Loucy (cell line): ENCODE measurements around the gene FAM240A.

Experiments used
- H2AFZ ChIP-seq: fragments of 200-600 bp; sonication (generic); 2 replicates; pipeline ENCODE4 v1.6.0; 2016; ENCODE audit warnings: antibody characterized with exemption, mild to moderate bottlenecking, low read length, moderate library complexity
- H3F3A ChIP-seq: fragments of 200-600 bp; 2 replicates; pipeline ENCODE4 v1.6.0; 2016; ENCODE audit warnings: antibody characterized with exemption, low read depth, mild to moderate bottlenecking
- H3K27me3 ChIP-seq: fragments of 200-600 bp; sonication (generic); 2 replicates; pipeline ENCODE4 v1.6.1; 2014; ENCODE audit warnings: low read length, mild to moderate bottlenecking; ENCODE audit not compliant: insufficient read depth, poor library complexity, severe bottlenecking
- H3K36me3 ChIP-seq: fragments of 200-600 bp; sonication (generic); 2 replicates; pipeline ENCODE4 v1.6.1; 2016; ENCODE audit warnings: low read length; ENCODE audit not compliant: insufficient read depth
- H3K4me1 ChIP-seq: fragments of 200-600 bp; sonication (generic); 2 replicates; pipeline ENCODE4 v1.5.1; 2014; ENCODE audit warnings: low read length, mild to moderate bottlenecking; ENCODE audit not compliant: insufficient read depth, poor library complexity, severe bottlenecking
- H3K4me2 ChIP-seq: fragments of 200-600 bp; sonication (generic); 2 replicates; pipeline ENCODE4 v1.6.0; 2014; ENCODE audit warnings: antibody characterized with exemption, low read length, low read depth, mild to moderate bottlenecking; ENCODE audit not compliant: poor library complexity, severe bottlenecking
- H3K4me3 ChIP-seq: fragments of 200-600 bp; sonication (generic); 2 replicates; pipeline ENCODE4 v1.5.1; 2014; ENCODE audit warnings: low read length, mild to moderate bottlenecking, mixed read lengths; ENCODE audit not compliant: poor library complexity, severe bottlenecking
- H3K79me2 ChIP-seq: fragments of 200-600 bp; sonication (generic); 2 replicates; pipeline ENCODE4 v1.6.1; 2014; ENCODE audit warnings: low read length; ENCODE audit not compliant: insufficient read depth
- H3K9ac ChIP-seq: fragments of 200-600 bp; sonication (generic); 2 replicates; pipeline ENCODE4 v1.6.0; 2014; ENCODE audit warnings: mild to moderate bottlenecking, low read depth, low read length, moderate library complexity; ENCODE audit not compliant: poor library complexity, severe bottlenecking
- H3K9me2 ChIP-seq: fragments of 200-600 bp; sonication (generic); replicated peaks from 2 replicates; pipeline ENCODE4 v1.6.1; 2016; ENCODE audit warnings: low read depth, low read length, mixed read lengths
- H3K9me3 ChIP-seq: fragments of 200-600 bp; sonication (generic); 2 replicates; pipeline ENCODE4 v1.6.1; 2014; ENCODE audit warnings: mild to moderate bottlenecking, antibody characterized with exemption, low read length, low read depth; ENCODE audit not compliant: insufficient read depth
- H4K20me1 ChIP-seq: fragments of 200-600 bp; sonication (generic); 2 replicates; pipeline ENCODE4 v1.6.0; 2014; ENCODE audit warnings: antibody characterized with exemption, low read length, mild to moderate bottlenecking; ENCODE audit not compliant: insufficient read depth, poor library complexity, severe bottlenecking
- EZH2phosphoT487 ChIP-seq: fragments of 200-600 bp; IDR thresholded peaks from 2 replicates; pipeline ENCODE4 v1.6.1; 2018; ENCODE audit warnings: antibody characterized with exemption, mild to moderate bottlenecking, moderate library complexity, borderline replicate concordance
- TF ChIP-seq, protein P1 (sequence below): fragments of 200-600 bp; sonication (generic); conservative IDR thresholded peaks from 2 replicates; pipeline ENCODE4 v1.5.1; 2014; ENCODE audit warnings: mild to moderate bottlenecking, antibody characterized with exemption, low read length

The FAM240A gene

DNA sequence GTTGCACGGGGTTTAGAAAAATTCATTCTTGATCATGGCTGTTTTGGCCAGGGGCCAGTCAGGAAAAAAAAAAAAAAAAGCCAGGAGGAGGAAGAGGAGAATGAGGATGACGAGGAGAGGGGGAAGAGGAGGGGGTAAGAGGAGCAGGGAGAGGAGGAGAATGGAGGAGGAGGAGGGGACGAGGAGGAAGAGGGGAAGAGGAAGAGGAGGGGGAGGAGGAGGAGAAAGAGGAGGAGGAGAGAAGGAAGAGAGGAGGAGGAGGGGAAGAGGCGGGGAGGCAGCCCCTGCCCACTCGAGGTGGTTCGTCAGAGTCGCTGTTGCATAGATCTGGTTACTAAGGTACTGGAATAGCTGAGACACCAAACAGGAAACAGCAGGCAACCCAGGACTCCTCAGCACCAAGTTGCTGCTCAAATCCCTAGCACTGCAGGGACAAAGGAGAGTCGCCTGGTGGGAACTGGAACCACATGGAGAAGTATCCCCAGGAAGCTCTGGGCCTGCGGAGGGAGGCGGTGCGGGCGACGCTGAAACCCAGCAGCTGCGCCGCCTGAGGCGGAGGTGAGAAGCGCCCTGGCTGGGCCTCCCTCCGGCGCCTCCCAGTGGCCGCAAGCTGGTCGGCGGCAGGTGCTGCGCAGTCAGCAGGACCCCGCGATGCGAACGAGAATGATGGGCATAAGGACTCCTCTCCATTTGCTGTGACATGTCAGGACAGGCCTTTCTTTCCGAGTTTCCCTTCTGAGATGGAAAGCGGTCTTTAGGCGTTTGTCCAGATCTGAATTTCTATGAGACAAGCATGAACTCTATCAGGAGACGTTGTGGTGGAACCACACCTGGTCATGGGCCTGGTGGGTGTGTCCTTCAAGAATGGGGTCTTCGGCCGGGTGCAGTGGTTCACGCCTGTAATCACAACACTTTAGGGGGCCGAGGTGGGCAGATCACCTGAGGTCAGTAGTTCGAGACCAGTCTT is 17.5 kb downstream of the FAM240A start:
- Histone ChIP-seq H3K9me2 (no peaks in the 10 kb centered on the region), H3K9me3 (no peaks in the 10 kb centered on the region), H3F3A (no peaks in the 10 kb centered on the region), H3K36me3 (no peaks in the 10 kb centered on the region), H3K4me3 (peak overlapping the region; percentile 60), H3K27me3 (no peaks in the 10 kb centered on the region), H4K20me1 (no peaks in the 10 kb centered on the region), H3K4me1 (peaks cover 8% of the 10 kb centered on the region), H2AFZ (peak overlapping the region; percentile 88), H3K4me2 (peak overlapping the region; percentile 65), H3K9ac (peak overlapping the region; percentile 41), H3K79me2 (no peaks in the 10 kb centered on the region)
- TF ChIP-seq, protein P1, sequence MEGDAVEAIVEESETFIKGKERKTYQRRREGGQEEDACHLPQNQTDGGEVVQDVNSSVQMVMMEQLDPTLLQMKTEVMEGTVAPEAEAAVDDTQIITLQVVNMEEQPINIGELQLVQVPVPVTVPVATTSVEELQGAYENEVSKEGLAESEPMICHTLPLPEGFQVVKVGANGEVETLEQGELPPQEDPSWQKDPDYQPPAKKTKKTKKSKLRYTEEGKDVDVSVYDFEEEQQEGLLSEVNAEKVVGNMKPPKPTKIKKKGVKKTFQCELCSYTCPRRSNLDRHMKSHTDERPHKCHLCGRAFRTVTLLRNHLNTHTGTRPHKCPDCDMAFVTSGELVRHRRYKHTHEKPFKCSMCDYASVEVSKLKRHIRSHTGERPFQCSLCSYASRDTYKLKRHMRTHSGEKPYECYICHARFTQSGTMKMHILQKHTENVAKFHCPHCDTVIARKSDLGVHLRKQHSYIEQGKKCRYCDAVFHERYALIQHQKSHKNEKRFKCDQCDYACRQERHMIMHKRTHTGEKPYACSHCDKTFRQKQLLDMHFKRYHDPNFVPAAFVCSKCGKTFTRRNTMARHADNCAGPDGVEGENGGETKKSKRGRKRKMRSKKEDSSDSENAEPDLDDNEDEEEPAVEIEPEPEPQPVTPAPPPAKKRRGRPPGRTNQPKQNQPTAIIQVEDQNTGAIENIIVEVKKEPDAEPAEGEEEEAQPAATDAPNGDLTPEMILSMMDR: peak; percentile 82
- TF ChIP-seq EZH2phosphoT487: no peak

DNA sequence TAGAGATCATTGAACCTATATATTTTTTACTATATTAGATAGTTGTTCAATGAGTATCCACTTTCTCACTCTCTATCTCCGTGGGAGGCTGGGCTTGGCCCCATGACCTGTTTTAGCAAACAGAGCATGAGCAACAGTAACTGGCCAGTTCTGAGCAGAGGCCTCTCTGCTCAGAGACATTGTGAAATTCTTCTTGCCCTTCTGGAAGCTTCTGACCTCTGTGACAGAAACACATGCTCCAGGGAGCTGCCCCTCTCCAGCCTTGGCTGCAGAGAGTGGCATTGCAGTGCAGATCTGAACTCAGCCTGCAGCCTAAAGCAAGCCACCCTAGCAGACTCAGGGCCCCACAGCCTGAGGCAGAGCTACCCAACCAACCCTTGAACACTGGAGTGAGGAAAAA is 20.5 kb downstream of the FAM240A start:
- H3K9ac ChIP-seq: no peak overlapping the region
- no peaks in the 10 kb centered on the region for H4K20me1 ChIP-seq
- H3K9me2 ChIP-seq: no peaks in the 10 kb centered on the region
- H3K79me2 ChIP-seq: no peaks in the 10 kb centered on the region
- no peaks in the 10 kb centered on the region for H3K9me3 ChIP-seq
- no peak overlapping the region for H3K4me2 ChIP-seq
- no peak overlapping the region for H2AFZ ChIP-seq
- no peaks in the 10 kb centered on the region for H3K36me3 ChIP-seq
- H3F3A ChIP-seq: no peaks in the 10 kb centered on the region
- TF ChIP-seq EZH2phosphoT487: no peak
- TF ChIP-seq, protein P1: no peak
- H3K4me1 ChIP-seq: peaks cover 8% of the 10 kb centered on the region
- H3K4me3 ChIP-seq: no peak overlapping the region
- no peaks in the 10 kb centered on the region for H3K27me3 ChIP-seq

DNA sequence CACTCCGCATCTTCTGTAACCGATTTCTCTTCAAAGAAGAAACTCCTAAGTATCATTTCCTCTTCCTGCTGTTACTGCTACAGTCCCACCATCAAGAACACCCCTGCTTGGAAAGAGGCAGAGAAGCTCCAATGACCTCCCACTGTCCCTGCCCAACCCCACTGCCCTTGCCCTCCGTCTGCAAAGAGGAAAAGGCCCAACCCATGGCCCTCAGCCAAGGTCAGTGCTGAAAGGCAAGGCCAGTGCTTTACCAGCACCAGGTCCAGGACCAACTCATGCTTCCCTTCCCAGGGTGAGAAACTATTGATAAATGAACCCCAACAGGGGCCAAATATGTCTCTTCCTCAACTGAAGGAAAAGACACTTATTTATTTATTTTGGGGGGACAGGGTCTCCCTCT is 22.5 kb downstream of the FAM240A start:
- H3K79me2 ChIP-seq: no peaks in the 10 kb centered on the region

More for the DNA sequence above, 22.5 kb downstream of the FAM240A start:
- no peak for TF ChIP-seq EZH2phosphoT487
- TF ChIP-seq, protein P1: no peak
- no peaks in the 10 kb centered on the region for H3K9me2 ChIP-seq
- no peak overlapping the region for H3K4me2 ChIP-seq
- no peaks in the 10 kb centered on the region for H3K27me3 ChIP-seq
- no peak overlapping the region for H2AFZ ChIP-seq
- no peaks in the 10 kb centered on the region for H3F3A ChIP-seq
- no peak overlapping the region for H3K4me3 ChIP-seq
- H4K20me1 ChIP-seq: no peaks in the 10 kb centered on the region
- no peaks in the 10 kb centered on the region for H3K9me3 ChIP-seq
- no peaks in the 10 kb centered on the region for H3K36me3 ChIP-seq
- no peak overlapping the region for H3K9ac ChIP-seq
- H3K4me1 ChIP-seq: peaks cover under 1% of the 10 kb centered on the region
